Right renal cortex interstitium (tissue), 3 donors: ENCODE data around the gene MALSU1. TPM values are rescaled to one million over a fixed set of nuclear protein-coding genes. Genes with fewer than 3 reads are reported as not detected.
"Not testable (repeated sequence)": the region's sequence is repeated elsewhere in the genome, so short reads cannot be mapped to it uniquely, and the experiment has no call there.

Experiments used
- DNase-seq, 3 donors: peaks; one replicate each; pipeline ENCODE4 v3.0.0-alpha.2; 2013; ENCODE audit warnings: low read depth in 3 of 3, low spot score in 2 of 3
- polyA plus RNA-seq, 3 donors: library from polyadenylated mRNA; unstranded; fragments of 120-200 nt; gene quantifications; one replicate each; pipeline ENCODE4 v1.2.1, GENCODE V29; 2013; ENCODE audit not compliant: insufficient read length in 3 of 3

Gene MALSU1
- polyA plus RNA-seq, 3 donors: 46.8 to 49.9 (median 49.1) TPM

DNA sequence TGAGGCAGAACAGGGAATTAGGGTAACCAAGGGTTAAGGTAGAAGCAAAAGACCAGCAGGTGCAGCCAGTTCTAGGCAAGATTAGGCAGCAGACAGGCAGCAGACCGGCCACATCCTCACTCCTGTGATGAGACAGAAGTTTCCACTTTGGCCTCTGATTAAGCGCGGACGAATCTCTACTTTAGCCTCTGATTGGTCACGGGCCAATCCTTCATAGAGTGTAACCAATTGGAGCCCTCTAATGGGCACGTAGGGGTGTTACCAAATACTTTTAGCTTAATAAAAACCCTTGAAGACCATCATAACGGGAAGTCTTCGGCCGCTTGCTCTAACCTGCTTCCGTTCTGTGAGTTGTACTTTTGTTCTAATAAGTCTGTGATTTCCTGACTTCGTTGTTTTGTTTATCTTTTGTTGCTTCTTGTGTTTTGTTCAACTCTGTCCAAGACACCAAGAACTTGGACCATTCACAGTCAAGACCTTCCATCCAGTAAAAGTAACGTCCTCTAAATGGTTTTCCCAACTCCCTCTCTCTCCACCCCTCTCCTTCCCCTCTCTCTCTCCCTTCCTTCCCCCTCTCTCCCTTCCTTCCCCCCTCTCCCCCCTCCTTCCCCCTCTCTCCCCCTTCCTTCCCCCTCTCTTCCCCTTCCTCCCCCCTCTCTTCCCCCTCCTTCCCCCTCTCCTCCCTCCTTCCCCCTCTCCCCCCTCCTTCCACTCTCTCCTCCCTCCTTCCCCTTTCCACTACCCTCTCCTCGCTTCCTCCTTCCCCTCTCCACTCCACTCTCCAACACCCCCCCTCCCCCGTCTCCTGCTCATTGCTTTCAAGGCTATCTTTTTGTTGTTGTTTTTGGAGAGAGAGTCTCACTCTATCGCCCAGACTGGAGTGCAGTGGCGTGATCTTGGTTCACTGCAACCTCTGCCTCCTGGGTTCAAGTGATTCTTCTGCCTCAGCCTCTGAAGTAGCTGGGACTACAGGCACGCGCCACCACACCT is 13.2 kb upstream of the MALSU1 start:
- no peak for DNase-seq

- DNase-seq: no peak
Observed at GRCh38 chr7:23287612-23288011, 11.5 kb upstream of the MALSU1 start.

DNA sequence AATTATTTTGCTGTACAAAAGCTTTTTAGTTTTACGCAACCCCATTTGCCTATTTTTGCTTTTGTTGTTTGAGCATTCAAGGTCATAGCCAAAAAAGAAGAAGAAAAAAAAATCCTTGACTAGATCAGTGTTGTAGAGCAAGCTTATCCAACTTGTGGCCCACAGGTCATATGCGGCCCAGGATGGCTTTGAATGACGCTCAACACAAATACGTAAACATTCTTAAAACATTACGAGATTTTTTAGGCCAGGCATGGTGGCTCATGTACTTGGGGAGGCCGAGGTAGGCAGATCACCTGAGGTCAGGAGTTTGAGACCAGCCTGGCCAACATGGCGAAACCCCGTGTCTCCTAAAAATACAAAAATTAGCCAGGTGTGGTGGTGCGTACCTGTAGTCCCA is 8.1 kb upstream of the MALSU1 start:
- DNase-seq: no peak

DNA sequence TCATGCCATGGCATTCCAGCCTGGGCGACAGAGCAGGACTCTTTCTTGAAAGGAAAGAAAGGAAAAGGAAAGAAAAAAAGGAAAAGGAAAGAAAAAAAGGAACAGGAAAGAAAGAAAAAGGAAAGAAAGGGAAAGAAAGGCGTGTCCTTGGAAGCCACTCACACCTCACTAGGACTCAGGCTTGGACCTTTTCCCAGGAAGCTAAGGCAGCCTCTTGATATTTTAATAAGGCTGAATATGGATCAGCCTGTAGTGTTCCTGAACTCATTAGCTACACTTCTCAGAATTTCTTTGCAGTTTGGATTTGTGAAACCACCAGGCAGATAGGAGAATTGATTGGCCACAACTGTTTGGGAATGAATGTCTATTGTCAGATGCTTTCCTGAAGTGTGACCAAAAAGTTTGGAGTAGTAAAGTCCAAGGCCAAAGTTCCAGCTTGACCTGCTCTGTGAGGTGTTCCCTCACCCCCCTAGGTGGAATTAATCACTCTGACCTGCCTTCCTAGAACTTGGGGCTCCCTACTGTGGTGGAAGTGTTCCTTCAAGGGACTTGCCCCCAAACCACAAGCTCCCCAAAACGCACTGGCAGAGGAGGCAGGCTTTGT is 7.1 kb upstream of the MALSU1 start:
- no peak for DNase-seq

GRCh38 chr7:23292623-23293022 is 6.5 kb upstream of the MALSU1 start:
- no peak for DNase-seq

- no peak for DNase-seq
Observed at GRCh38 chr7:23293500-23294073, 5.6 kb upstream of the MALSU1 start.

DNA sequence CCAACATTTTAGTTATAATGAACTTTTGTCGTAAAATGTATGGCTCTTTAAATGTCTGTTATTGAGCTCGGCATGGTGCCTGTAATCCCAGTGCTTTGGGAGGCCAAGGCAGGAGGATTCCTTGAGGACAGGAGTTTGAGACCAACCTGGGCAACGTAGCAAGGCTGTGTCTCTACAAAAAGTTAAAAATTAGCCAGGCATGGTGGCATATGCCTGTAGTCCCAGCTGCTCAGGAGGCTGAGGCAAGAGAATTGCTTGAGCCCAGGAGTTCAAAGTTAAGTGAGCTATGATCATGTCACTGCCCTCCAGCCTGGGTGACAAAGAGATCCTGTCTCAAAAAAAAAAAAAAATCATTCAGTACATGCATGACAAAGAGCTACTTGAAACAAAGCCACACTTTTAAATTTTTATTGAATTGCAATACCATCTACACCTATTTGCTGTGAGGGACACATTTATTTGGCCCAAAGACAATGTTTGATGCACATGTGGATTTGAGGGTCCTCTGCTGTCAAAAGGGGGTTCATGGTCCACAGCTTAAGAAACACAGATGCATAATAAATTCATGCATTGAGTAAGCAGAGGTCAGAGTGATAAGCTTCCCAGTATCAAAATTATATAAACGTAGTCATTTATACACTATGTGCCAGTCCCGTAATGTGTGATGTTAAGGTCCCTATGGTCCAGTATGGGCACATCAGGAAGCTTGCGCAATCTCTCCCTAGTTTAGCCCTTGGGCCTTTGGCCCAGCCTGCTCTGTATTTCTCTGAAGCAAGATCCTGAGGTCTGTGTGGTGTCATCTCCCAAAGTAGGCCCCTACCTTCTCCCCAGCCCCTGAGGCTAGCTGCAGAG is 4.4 kb upstream of the MALSU1 start:
- no peak for DNase-seq

DNA sequence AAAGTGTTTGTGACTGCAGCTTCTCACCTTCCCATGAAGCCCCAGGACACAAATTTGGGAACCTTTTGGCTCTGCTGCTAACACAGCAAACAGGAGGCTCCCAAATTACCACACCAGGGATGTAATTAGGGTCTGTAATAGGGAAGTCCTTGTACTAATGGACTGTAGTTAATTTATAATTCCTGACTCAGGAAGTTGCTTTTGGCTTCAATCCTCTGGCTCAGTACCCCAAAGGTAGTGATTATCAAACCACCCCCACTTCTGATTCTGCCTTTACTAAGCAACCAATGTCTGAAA is 3.8 kb upstream of the MALSU1 start:
- DNase-seq: no peak

DNA sequence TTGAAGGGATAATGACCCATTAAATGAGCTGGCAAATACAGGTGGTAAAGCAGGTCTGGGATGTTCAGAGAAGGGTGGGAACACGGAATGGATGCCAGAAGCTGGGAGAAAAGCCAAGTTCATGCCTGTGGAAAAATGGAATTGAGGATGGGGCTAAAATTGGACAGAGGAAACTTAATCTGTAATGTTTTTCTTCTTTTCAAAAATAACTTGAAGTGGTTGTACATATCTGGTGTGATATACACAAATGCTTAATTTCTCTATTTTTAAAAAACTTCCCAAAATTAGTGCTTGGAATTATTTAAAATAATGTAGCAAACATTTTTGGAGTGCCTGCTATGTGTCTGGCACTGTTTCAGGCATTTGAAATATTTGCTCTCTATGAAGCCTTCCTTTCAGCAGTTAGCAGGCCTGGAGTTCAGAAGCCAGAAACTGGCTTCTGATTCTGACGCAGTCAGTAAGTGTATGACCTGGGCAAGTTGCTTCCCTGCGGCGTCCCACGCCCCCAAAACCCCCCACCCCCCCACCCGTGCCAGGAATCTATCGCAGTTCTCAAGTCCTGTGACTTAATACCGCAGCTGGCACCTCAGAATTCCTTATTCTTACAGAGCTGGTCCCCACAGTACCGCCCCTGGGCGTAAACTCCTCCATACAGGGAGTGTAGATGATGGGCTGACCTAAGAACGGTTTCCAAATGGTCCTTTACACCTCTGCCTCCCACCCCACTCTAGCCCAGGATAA is 828 bp upstream of the MALSU1 start:
- DNase-seq: no peak

GRCh38 chr7:23299770-23300300 is 696 bp downstream of the MALSU1 start:
- DNase-seq: no peak

DNA sequence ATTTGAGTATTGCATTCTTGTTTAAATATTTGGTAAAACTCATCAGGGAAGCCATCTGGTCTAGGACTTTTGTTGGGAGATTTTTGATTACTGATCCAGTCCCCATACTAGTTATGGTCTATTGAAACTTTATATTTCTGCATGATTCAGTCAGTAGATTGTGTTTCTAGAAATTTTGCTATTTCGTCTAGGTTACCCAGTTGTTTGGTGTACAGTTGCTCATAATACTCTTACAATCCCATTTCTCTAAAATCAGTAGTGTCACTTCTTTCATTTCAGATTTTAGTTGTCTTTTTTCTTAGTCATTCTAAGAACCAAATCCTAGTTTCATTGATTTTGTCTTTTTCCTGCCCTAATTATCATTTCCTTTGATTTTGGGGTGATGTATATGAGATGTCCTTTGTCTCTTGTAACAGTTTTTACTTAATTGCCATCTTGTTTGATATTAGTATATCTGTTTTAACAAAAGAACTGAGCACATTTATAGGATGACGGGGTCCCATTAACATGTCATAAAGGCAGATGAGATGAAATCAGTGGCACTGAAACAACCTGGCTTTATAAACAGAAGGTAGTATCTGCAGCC is 7.9 kb downstream of the MALSU1 start:
- no peak for DNase-seq

- no peak for DNase-seq
Observed at GRCh38 chr7:23308754-23309153, 9.6 kb downstream of the MALSU1 start.

DNA sequence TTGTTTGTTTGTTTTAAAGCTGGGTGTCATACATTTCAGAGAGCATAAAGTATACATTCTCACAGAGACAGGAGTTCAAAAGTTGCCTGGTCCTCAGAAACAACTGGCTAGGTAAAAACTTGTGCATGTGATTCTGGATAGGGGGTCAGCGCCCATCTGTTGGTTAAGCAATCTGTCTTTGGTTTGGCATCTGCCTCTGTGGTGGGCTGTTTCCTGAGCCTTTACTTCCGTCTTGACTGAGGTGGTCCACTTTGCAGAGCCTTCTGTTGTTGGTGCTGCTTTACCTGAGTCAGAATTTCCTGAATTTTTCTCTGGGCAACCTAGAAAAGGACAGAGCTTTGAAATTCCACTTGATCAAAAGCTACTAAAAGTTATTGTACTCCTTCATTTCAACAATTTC is 13.0 kb downstream of the MALSU1 start:
- not testable (repeated sequence) for DNase-seq

GRCh38 chr7:23315366-23315765 is 16.2 kb downstream of the MALSU1 start:
- DNase-seq: no peak

DNA sequence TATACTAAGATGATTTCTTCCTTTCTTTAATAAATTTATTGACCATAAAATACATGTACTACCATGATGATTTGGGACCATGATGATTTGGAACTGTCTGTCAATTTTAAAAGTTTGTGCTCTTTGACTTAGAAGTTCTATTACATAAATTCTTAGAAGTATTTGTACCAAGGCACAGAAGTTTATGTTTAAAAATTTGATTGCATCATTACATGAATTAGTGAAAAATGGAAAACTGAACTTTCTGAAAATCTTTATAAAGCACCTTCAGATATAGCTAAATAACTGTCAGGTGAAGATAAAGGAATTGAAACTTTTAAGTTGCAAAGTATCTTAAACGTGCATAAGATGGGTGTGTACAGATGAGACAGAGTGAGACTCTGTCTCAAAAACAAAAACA is 32.0 kb downstream of the MALSU1 start:
- DNase-seq: no peak

DNA sequence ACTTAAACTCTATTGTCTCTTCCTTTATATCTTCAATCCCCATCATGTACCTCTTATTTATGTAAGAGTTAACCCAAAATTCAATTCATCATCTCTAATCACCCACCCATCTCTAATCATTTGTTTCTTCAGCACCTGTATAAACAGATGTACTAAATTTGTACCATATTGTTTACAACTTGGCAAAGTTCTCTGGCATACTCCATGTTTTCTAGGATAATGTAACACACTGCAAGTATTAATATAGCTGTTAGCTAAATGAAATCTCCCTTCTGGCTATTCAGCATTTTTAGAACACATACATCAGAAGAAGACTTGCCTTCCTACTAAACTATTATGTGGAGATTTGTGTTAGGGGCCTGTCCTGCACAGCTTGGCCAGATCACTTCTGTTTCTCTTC is 33.1 kb downstream of the MALSU1 start:
- DNase-seq: no peak

GRCh38 chr7:23332910-23333612 is 33.9 kb downstream of the MALSU1 start:
- no peak for DNase-seq

DNA sequence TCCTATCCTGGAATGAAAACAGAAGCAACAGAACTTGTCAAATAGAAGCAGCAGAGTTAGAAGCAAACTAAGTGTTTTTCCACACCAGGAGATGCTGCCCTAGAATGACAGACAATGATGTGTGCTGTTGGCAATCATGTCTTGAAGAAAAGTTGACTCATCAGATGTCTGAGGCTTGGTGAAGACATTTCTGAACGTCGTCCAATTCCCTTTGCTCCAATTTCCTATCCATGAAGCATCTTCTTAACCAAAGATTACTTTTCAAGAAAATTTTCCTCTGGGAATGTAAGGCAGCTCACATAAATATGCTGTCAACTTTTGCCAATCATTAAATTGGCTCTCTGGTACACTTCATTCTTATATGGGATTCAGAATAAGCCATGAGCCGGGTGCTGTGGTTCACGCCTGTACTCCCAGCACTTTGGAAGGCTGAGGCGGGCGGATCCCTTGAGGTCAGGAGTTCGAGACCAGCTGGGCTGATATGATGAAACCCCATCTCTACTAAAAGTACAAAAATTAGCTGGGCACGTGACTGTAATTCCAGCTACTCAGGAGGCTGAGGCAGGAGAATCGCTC is 34.6 kb downstream of the MALSU1 start:
- DNase-seq: no peak
